ENCODE measurements around the gene VWCE. TPM values are rescaled to one million over a fixed set of nuclear protein-coding genes. Genes with fewer than 3 reads are reported as not detected.
"Not testable (repeated sequence)": the region's sequence is repeated elsewhere in the genome, so short reads cannot be mapped to it uniquely, and the experiment has no call there.

The VWCE gene
- total RNA-seq, 1 experiment from 2014 or later = 2.5 TPM

GRCh38 chr11:61210629-61211028 lies 84.5 kb downstream of the VWCE start:
- BruUV-seq (replicated peaks); H3K9me3 ChIP-seq (ENCODE audit: control insufficient read depth in 1 of 2, insufficient read depth in 1 of 2, low read depth in 1 of 2, low read length in 2 of 2); intact Hi-C loops (cut with micrococcal nuclease); H3K27me3 ChIP-seq (ENCODE audit: insufficient read depth, low read length); H3K9ac ChIP-seq (ENCODE audit: low read length); RAD21 ChIA-PET (ENCODE audit: low non-redundant PET in 1 of 2, low total read pairs in 2 of 2, uncharacterized antibody in 2 of 2, unreplicated experiment in 2 of 2); H2AFZ ChIP-seq (ENCODE audit: low read depth, low read length, poor library complexity, severe bottlenecking); H3K4me1 ChIP-seq (ENCODE audit: control insufficient read depth in 1 of 2, insufficient read depth in 2 of 2, low read length in 2 of 2); H3K27ac ChIP-seq (ENCODE audit: low read depth, low read length); H3K4me3 ChIP-seq (replicated peaks in 1 of 2; ENCODE audit: low read depth in 1 of 2, low read length in 2 of 2); ATAC-seq; H3K9me2 ChIP-seq (ENCODE audit: insufficient read depth); H4K20me1 ChIP-seq (ENCODE audit: insufficient read depth); H3K79me2 ChIP-seq (ENCODE audit: insufficient read depth, low read length); POLR2A ChIA-PET; H3K36me3 ChIP-seq (ENCODE audit: control insufficient read depth in 1 of 2, insufficient read depth in 2 of 2, low read length in 2 of 2); H3K4me2 ChIP-seq (ENCODE audit: low read length); CTCF ChIA-PET; DNase-seq (ENCODE audit: low read depth, low spot score): not testable (repeated sequence)

Other genes starting within 250 kb of the VWCE start
- 0.22 TPM for gene CD5, start 192.8 kb downstream of the VWCE start, total RNA-seq (2021; ENCODE audit: unreplicated experiment)
- 23.1 TPM for gene VPS37C, start 133.9 kb downstream of the VWCE start, total RNA-seq (2021; ENCODE audit: unreplicated experiment)
- not detected for gene PGA3, start 91.8 kb downstream of the VWCE start, total RNA-seq (2021; ENCODE audit: unreplicated experiment)
- not detected for gene PGA4, start 73.0 kb downstream of the VWCE start, total RNA-seq (2021; ENCODE audit: unreplicated experiment)
- not detected for gene PGA5, start 54.1 kb downstream of the VWCE start, total RNA-seq (2021; ENCODE audit: unreplicated experiment)
- gene DDB1, start 37.8 kb upstream of the VWCE start, total RNA-seq (2021; ENCODE audit: unreplicated experiment) = 269 TPM
- gene TKFC, start 37.9 kb upstream of the VWCE start, total RNA-seq (2021; ENCODE audit: unreplicated experiment) = 156 TPM
- 34.1 TPM for gene CYB561A3, start 66.6 kb upstream of the VWCE start, total RNA-seq (2021; ENCODE audit: unreplicated experiment)
- 45.0 TPM for gene TMEM138, start 67.1 kb upstream of the VWCE start, total RNA-seq (2021; ENCODE audit: unreplicated experiment)
- 13.7 TPM for gene TMEM216, start 97.3 kb upstream of the VWCE start, total RNA-seq (2021; ENCODE audit: unreplicated experiment)
- gene CPSF7, start 134.7 kb upstream of the VWCE start, total RNA-seq (2021; ENCODE audit: unreplicated experiment) = 110 TPM
- gene SDHAF2, start 134.8 kb upstream of the VWCE start, total RNA-seq (2021; ENCODE audit: unreplicated experiment) = 34.0 TPM
- not detected for gene LRRC10B, start 213.4 kb upstream of the VWCE start, total RNA-seq (2021; ENCODE audit: unreplicated experiment)